GOT3 (cell line): ENCODE measurements around the gene SLC45A1.
A peak's percentile ranks its signal among the peaks of the same experiment; 100 is the strongest.

Experiments
- DNase-seq: peaks from one replicate; lab custom pipeline; 2025; ENCODE audit warnings: mixed read lengths; lab: John Stamatoyannopoulos, UW

SLC45A1 gene

GRCh38 chr1:8335246-8335645 is 17.3 kb downstream of the SLC45A1 start:
- no peak for DNase-seq

- no peak for DNase-seq
These were observed 20.0 kb downstream of the SLC45A1 start for GRCh38 chr1:8337776-8338525.

GRCh38 chr1:8338526-8339202 is 20.8 kb downstream of the SLC45A1 start:
- DNase-seq, result no peak

GRCh38 chr1:8339203-8339600 is 21.3 kb downstream of the SLC45A1 start:
- DNase-seq, result no peak

GRCh38 chr1:8340448-8340847 is 22.5 kb downstream of the SLC45A1 start:
- no peak for DNase-seq

GRCh38 chr1:8342325-8342724 is 24.4 kb downstream of the SLC45A1 start:
- no peak for DNase-seq

GRCh38 chr1:8343044-8343443 is 25.1 kb downstream of the SLC45A1 start:
- DNase-seq, result no peak

GRCh38 chr1:8343464-8344001 is 25.6 kb downstream of the SLC45A1 start:
- peak; percentile 63 for DNase-seq

- DNase-seq, result no peak
These were observed 27.1 kb downstream of the SLC45A1 start for GRCh38 chr1:8344893-8345507.

- no peak for DNase-seq
These were observed 27.9 kb downstream of the SLC45A1 start for GRCh38 chr1:8345621-8346415.

- DNase-seq, result no peak
These were observed 29.7 kb downstream of the SLC45A1 start for GRCh38 chr1:8347635-8348034.

GRCh38 chr1:8348047-8348776 is 30.3 kb downstream of the SLC45A1 start:
- DNase-seq, result no peak

GRCh38 chr1:8348777-8349472 is 31.0 kb downstream of the SLC45A1 start:
- DNase-seq, result no peak

- no peak for DNase-seq
These were observed 31.6 kb downstream of the SLC45A1 start for GRCh38 chr1:8349473-8349865.

- DNase-seq, result no peak
These were observed 32.0 kb downstream of the SLC45A1 start for GRCh38 chr1:8349961-8350360.

GRCh38 chr1:8350914-8351684 is 33.2 kb downstream of the SLC45A1 start:
- DNase-seq, result no peak

- no peak for DNase-seq
These were observed 34.0 kb downstream of the SLC45A1 start for GRCh38 chr1:8351693-8352470.

GRCh38 chr1:8352471-8352845 is 34.5 kb downstream of the SLC45A1 start:
- no peak for DNase-seq
